ENCODE data around the gene HMX1.

The HMX1 gene

GRCh38 chr4:8913858-8914460 is 42.3 kb upstream of the HMX1 start:
- Histone ChIP-seq H3K36me3 (ENCODE audit: control insufficient read depth, insufficient read depth, low read length) (no peaks in the 10 kb centered on the region), H3K27ac (ENCODE audit: low read depth, low read length) (no peak overlapping the region), H3K4me1 (ENCODE audit: control insufficient read depth, insufficient read depth, low read length) (no peaks in the 10 kb centered on the region), H3K4me3 (ENCODE audit: low read length) (no peak overlapping the region), H3K27me3 (ENCODE audit: control insufficient read depth, insufficient read depth, low read length) (no peaks in the 10 kb centered on the region), H3K9ac (ENCODE audit: low read length) (no peak overlapping the region)

GRCh38 chr4:8913121-8913857 is 41.6 kb upstream of the HMX1 start:
- H3K27me3 ChIP-seq (ENCODE audit: control insufficient read depth, insufficient read depth, low read length) = no peaks in the 10 kb centered on the region
- H3K27ac ChIP-seq (ENCODE audit: low read depth, low read length) = no peak overlapping the region

GRCh38 chr4:8912506-8912905 is 40.9 kb upstream of the HMX1 start:
- H3K36me3 ChIP-seq (ENCODE audit: control insufficient read depth, insufficient read depth, low read length) = no peaks in the 10 kb centered on the region
- no peak overlapping the region for H3K9ac ChIP-seq (ENCODE audit: low read length)
- no peaks in the 10 kb centered on the region for H3K27me3 ChIP-seq (ENCODE audit: control insufficient read depth, insufficient read depth, low read length)
- no peak overlapping the region for H3K27ac ChIP-seq (ENCODE audit: low read depth, low read length)
- no peaks in the 10 kb centered on the region for H3K4me1 ChIP-seq (ENCODE audit: control insufficient read depth, insufficient read depth, low read length)
- H3K4me3 ChIP-seq (ENCODE audit: low read length) = no peak overlapping the region

More at GRCh38 chr4:8913121-8913857, 41.6 kb upstream of the HMX1 start:
- Histone ChIP-seq H3K36me3 (ENCODE audit: control insufficient read depth, insufficient read depth, low read length) (no peaks in the 10 kb centered on the region), H3K9ac (ENCODE audit: low read length) (no peak overlapping the region), H3K4me1 (ENCODE audit: control insufficient read depth, insufficient read depth, low read length) (no peaks in the 10 kb centered on the region), H3K4me3 (ENCODE audit: low read length) (no peak overlapping the region)

- Histone ChIP-seq H3K36me3 (ENCODE audit: control insufficient read depth, insufficient read depth, low read length) (no peaks in the 10 kb centered on the region), H3K27ac (ENCODE audit: low read depth, low read length) (no peak overlapping the region), H3K4me1 (ENCODE audit: control insufficient read depth, insufficient read depth, low read length) (no peaks in the 10 kb centered on the region), H3K9ac (ENCODE audit: low read length) (no peak overlapping the region), H3K4me3 (ENCODE audit: low read length) (no peak overlapping the region), H3K27me3 (ENCODE audit: control insufficient read depth, insufficient read depth, low read length) (no peaks in the 10 kb centered on the region)
Observed at GRCh38 chr4:8912089-8912455, 40.4 kb upstream of the HMX1 start.

GRCh38 chr4:8911316-8912088 is 39.9 kb upstream of the HMX1 start:
- Histone ChIP-seq H3K27ac (ENCODE audit: low read depth, low read length) (no peak overlapping the region), H3K36me3 (ENCODE audit: control insufficient read depth, insufficient read depth, low read length) (no peaks in the 10 kb centered on the region), H3K9ac (ENCODE audit: low read length) (no peak overlapping the region), H3K27me3 (ENCODE audit: control insufficient read depth, insufficient read depth, low read length) (no peaks in the 10 kb centered on the region), H3K4me1 (ENCODE audit: control insufficient read depth, insufficient read depth, low read length) (no peaks in the 10 kb centered on the region), H3K4me3 (ENCODE audit: low read length) (no peak overlapping the region)

GRCh38 chr4:8910822-8911315 is 39.2 kb upstream of the HMX1 start:
- no peaks in the 10 kb centered on the region for H3K4me1 ChIP-seq (ENCODE audit: control insufficient read depth, insufficient read depth, low read length)
- H3K9ac ChIP-seq (ENCODE audit: low read length) = no peak overlapping the region
- H3K36me3 ChIP-seq (ENCODE audit: control insufficient read depth, insufficient read depth, low read length) = no peaks in the 10 kb centered on the region
- H3K4me3 ChIP-seq (ENCODE audit: low read length) = no peak overlapping the region
- no peak overlapping the region for H3K27ac ChIP-seq (ENCODE audit: low read depth, low read length)
- peaks cover under 1% of the 10 kb centered on the region for H3K27me3 ChIP-seq (ENCODE audit: control insufficient read depth, insufficient read depth, low read length)

GRCh38 chr4:8910100-8910821 is 38.6 kb upstream of the HMX1 start:
- H3K27me3 ChIP-seq (ENCODE audit: control insufficient read depth, insufficient read depth, low read length) = peaks cover 2% of the 10 kb centered on the region

GRCh38 chr4:8909548-8909947 is 37.9 kb upstream of the HMX1 start:
- Histone ChIP-seq H3K36me3 (ENCODE audit: control insufficient read depth, insufficient read depth, low read length) (no peaks in the 10 kb centered on the region), H3K9ac (ENCODE audit: low read length) (no peak overlapping the region), H3K4me3 (ENCODE audit: low read length) (no peak overlapping the region), H3K27me3 (ENCODE audit: control insufficient read depth, insufficient read depth, low read length) (peaks cover 2% of the 10 kb centered on the region), H3K27ac (ENCODE audit: low read depth, low read length) (no peak overlapping the region), H3K4me1 (ENCODE audit: control insufficient read depth, insufficient read depth, low read length) (no peaks in the 10 kb centered on the region)

More at GRCh38 chr4:8910100-8910821, 38.6 kb upstream of the HMX1 start:
- no peak overlapping the region for H3K27ac ChIP-seq (ENCODE audit: low read depth, low read length)
- no peak overlapping the region for H3K4me3 ChIP-seq (ENCODE audit: low read length)
- H3K4me1 ChIP-seq (ENCODE audit: control insufficient read depth, insufficient read depth, low read length) = no peaks in the 10 kb centered on the region
- no peaks in the 10 kb centered on the region for H3K36me3 ChIP-seq (ENCODE audit: control insufficient read depth, insufficient read depth, low read length)
- no peak overlapping the region for H3K9ac ChIP-seq (ENCODE audit: low read length)

- H3K9ac ChIP-seq (ENCODE audit: low read length) = no peak overlapping the region
- no peak overlapping the region for H3K27ac ChIP-seq (ENCODE audit: low read depth, low read length)
- H3K36me3 ChIP-seq (ENCODE audit: control insufficient read depth, insufficient read depth, low read length) = no peaks in the 10 kb centered on the region
- no peak overlapping the region for H3K4me3 ChIP-seq (ENCODE audit: low read length)
- no peaks in the 10 kb centered on the region for H3K4me1 ChIP-seq (ENCODE audit: control insufficient read depth, insufficient read depth, low read length)
- peaks cover 2% of the 10 kb centered on the region for H3K27me3 ChIP-seq (ENCODE audit: control insufficient read depth, insufficient read depth, low read length)
Observed at GRCh38 chr4:8908206-8908893, 36.7 kb upstream of the HMX1 start.

GRCh38 chr4:8907596-8908205 is 36.1 kb upstream of the HMX1 start:
- Histone ChIP-seq H3K4me1 (ENCODE audit: control insufficient read depth, insufficient read depth, low read length) (no peaks in the 10 kb centered on the region), H3K9ac (ENCODE audit: low read length) (no peak overlapping the region), H3K27me3 (ENCODE audit: control insufficient read depth, insufficient read depth, low read length) (peaks cover 2% of the 10 kb centered on the region), H3K36me3 (ENCODE audit: control insufficient read depth, insufficient read depth, low read length) (no peaks in the 10 kb centered on the region), H3K27ac (ENCODE audit: low read depth, low read length) (no peak overlapping the region), H3K4me3 (ENCODE audit: low read length) (no peak overlapping the region)

GRCh38 chr4:8906991-8907595 is 35.5 kb upstream of the HMX1 start:
- Histone ChIP-seq H3K4me1 (ENCODE audit: control insufficient read depth, insufficient read depth, low read length) (no peaks in the 10 kb centered on the region), H3K27me3 (ENCODE audit: control insufficient read depth, insufficient read depth, low read length) (peaks cover 2% of the 10 kb centered on the region), H3K4me3 (ENCODE audit: low read length) (no peak overlapping the region), H3K36me3 (ENCODE audit: control insufficient read depth, insufficient read depth, low read length) (no peaks in the 10 kb centered on the region), H3K27ac (ENCODE audit: low read depth, low read length) (no peak overlapping the region), H3K9ac (ENCODE audit: low read length) (no peak overlapping the region)

Measured in rectal smooth muscle tissue (tissue), 1 donor.